H1 (cell line): Measurements from ENCODE around the gene WDR38. TPM values are rescaled to one million over a fixed set of nuclear protein-coding genes. Genes with fewer than 3 reads are reported as not detected.

ENCODE experiments used
- BRCA1 ChIP-seq: IDR thresholded peaks from 2 replicates; pipeline ENCODE4 v1.6.1; 2012; ENCODE audit warnings: low read depth, low read length, improper control_type of control experiment
- CHD2 ChIP-seq: IDR thresholded peaks from 2 replicates; pipeline ENCODE4 v1.6.1; 2012; ENCODE audit warnings: low read length, improper control_type of control experiment
- GABPA ChIP-seq: IDR thresholded peaks from 2 replicates; pipeline ENCODE4 v1.6.1; 2011; ENCODE audit warnings: mild to moderate bottlenecking, low read length, moderate library complexity, borderline replicate concordance; ENCODE audit not compliant: insufficient read depth
- MAFK ChIP-seq: IDR thresholded peaks from 2 replicates; pipeline ENCODE4 v1.6.1; 2012; ENCODE audit warnings: low read depth, mild to moderate bottlenecking, improper control_type of control experiment, low read length
- POLR2A ChIP-seq, 2 experiments: IDR thresholded peaks; 1 replicate in 1 of 2; 2 replicates in 1 of 2; pipeline ENCODE4 v1.6.1; 2011; ENCODE audit warnings: low read depth in 2 of 2, low read length in 2 of 2, mild to moderate bottlenecking in 2 of 2; ENCODE audit errors: control extremely low read depth in 1 of 2
- POU5F1 ChIP-seq: IDR thresholded peaks from 2 replicates; pipeline ENCODE4 v1.6.1; 2011; ENCODE audit warnings: low read depth, mild to moderate bottlenecking, low read length, moderate library complexity
- RAD21 ChIP-seq, 2 experiments: IDR thresholded peaks in 1 of 2; conservative IDR thresholded peaks in 1 of 2; 2 replicates each; pipeline ENCODE4 v1.6.1; 2011; ENCODE audit warnings: low read depth in 2 of 2, low read length in 2 of 2, improper control_type of control experiment in 1 of 2, inconsistent platforms in 1 of 2, mild to moderate bottlenecking in 1 of 2, moderate library complexity in 1 of 2
- TAF7 ChIP-seq: optimal IDR thresholded peaks from 2 replicates; pipeline ENCODE3; 2011; ENCODE audit warnings: low read depth, mild to moderate bottlenecking, inconsistent platforms, low read length, moderate library complexity, borderline replicate concordance
- TBP ChIP-seq: IDR thresholded peaks from 2 replicates; pipeline ENCODE4 v1.6.1; 2011; ENCODE audit warnings: low read depth, low read length, improper control_type of control experiment
- TEAD4 ChIP-seq: IDR thresholded peaks from 2 replicates; pipeline ENCODE4 v1.6.1; 2012; ENCODE audit warnings: low read depth, low read length, inconsistent platforms, mixed read lengths
- polyA plus RNA-seq, 7 experiments: library from polyadenylated mRNA; depleted of rRNA in 3 of 7; stranded (reverse) in 5 of 7; unstranded in 2 of 7; fragments of >200 nt in 5 of 7; fragments of 200-250 nt in 2 of 7; gene quantifications; 1 replicate in 5 of 7; 2 replicates in 1 of 7; 4 replicates in 1 of 7; pipeline versions ENCODE4 v1.2.1 to v1.2.3, GENCODE V29; 2011 to 2013; ENCODE audit warnings: missing spikeins in 2 of 7, mixed read lengths in 2 of 7
- total RNA-seq: library from RNA; stranded (reverse); fragmentation: NEBNext Ultra II Directional; extraction: Animal tissue kit (Norgen Biotek cat#: 25700); gene quantifications from 2 replicates; pipeline ENCODE4 v1.2.1, GENCODE V29; 2021
- TF ChIP-seq, protein P1 (sequence below), 3 experiments: IDR thresholded peaks; 1 replicate in 2 of 3; 2 replicates in 1 of 3; pipeline versions ENCODE4 v1.5.1 to v1.6.1; 2011; ENCODE audit warnings: low read length in 3 of 3, mild to moderate bottlenecking in 3 of 3, inconsistent platforms in 2 of 3, low read depth in 1 of 3, moderate library complexity in 1 of 3; ENCODE audit not compliant: insufficient read depth in 1 of 3; ENCODE audit errors: control extremely low read depth in 1 of 3

WDR38 gene
- total and polyA plus RNA-seq, 2 of the 8 experiments (the other 6 are each of a cell fraction or from before 2014, with no cell fraction given) = not detected

DNA sequence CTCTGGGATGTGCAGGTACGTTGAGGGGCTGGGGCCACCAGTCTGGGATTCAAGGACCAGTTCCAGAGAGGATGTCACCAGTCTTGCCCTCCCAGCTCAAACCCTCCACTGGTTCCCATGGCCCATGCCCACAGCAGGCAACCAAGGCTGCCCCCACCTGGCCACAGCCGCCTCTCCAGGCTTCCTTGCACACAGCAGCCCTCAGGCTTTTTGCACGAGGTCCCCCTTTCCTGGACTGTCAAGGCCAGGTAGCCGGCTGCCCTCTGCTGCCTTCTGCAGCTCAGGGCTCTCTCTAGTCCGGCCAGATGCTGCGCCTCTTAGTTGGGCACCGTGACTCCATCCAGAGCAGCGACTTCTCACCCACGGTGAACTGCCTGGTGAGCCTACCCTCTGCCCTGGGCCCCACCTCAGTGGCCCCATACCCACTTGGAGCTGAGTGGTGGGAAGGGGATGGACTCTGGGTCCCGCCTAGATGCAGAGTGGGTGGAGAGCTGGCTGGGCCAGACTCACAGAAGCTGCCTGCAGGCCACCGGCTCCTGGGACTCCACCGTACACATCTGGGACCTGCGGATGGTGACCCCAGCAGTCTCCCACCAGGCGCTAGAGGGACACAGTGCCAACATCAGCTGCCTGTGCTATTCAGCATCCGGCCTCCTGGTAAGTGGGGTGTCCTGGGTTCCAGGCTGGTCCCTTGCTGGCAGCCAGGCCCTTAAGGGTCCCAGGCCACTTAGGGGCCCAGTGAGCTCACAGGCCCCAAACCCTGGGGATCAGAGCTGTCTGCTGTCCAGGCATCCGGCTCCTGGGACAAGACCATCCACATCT is 2.9 kb downstream of the WDR38 start (continued):
- TF ChIP-seq POLR2A (IDR thresholded peaks at IDR 0.05; ENCODE audit: control extremely low read depth in 1 of 2, low read depth in 2 of 2, low read length in 2 of 2) = peak in 1 of 2 experiments; percentile 76; a peak in 2 of 3 replicates
- TF ChIP-seq GABPA = no peak
- TF ChIP-seq MAFK = no peak
- 0 out of 2 replicates have a peak, but pooled peaks have one; percentile 43 for TF ChIP-seq CHD2
- no peak for TF ChIP-seq BRCA1
- TF ChIP-seq, protein P1, sequence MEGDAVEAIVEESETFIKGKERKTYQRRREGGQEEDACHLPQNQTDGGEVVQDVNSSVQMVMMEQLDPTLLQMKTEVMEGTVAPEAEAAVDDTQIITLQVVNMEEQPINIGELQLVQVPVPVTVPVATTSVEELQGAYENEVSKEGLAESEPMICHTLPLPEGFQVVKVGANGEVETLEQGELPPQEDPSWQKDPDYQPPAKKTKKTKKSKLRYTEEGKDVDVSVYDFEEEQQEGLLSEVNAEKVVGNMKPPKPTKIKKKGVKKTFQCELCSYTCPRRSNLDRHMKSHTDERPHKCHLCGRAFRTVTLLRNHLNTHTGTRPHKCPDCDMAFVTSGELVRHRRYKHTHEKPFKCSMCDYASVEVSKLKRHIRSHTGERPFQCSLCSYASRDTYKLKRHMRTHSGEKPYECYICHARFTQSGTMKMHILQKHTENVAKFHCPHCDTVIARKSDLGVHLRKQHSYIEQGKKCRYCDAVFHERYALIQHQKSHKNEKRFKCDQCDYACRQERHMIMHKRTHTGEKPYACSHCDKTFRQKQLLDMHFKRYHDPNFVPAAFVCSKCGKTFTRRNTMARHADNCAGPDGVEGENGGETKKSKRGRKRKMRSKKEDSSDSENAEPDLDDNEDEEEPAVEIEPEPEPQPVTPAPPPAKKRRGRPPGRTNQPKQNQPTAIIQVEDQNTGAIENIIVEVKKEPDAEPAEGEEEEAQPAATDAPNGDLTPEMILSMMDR (IDR thresholded peaks at IDR 0.05; ENCODE audit: control extremely low read depth in 1 of 3, insufficient read depth in 1 of 3, low read depth in 1 of 3, low read length in 3 of 3) = peak in 2 of 3 experiments; percentile 76 to 86; a peak in 3 of 4 replicates
- no peak for TF ChIP-seq POU5F1
- TF ChIP-seq TEAD4 = no peak
- peak; percentile 75 to 79 for TF ChIP-seq RAD21 (IDR thresholded peaks at IDR 0.05 in 1 of 2, conservative IDR thresholded peaks at IDR 0.05 in 1 of 2; ENCODE audit: low read depth in 2 of 2, low read length in 2 of 2)
- no peak for TF ChIP-seq TBP
- no peak for TF ChIP-seq TAF7
